Panc1 (cell line): Measurements from ENCODE around the gene AQP12B. TPM values are rescaled to one million over a fixed set of nuclear protein-coding genes. Genes with fewer than 3 reads are reported as not detected.

Experiments
- ATAC-seq: fragments of 200-7000 bp; cut with Tn5 transposase; 2 replicates; pipeline ENCODE4 v1.9.1; 2020; ENCODE audit warnings: mild to moderate bottlenecking, moderate library complexity
- BruUV-seq: library from RNA; stranded (reverse); fragments of 400-500 nt; replicated peaks from 2 replicates; lab custom pipeline; 2021; lab: Mats Ljungman, UMichigan
- CTCF ChIA-PET: fragments of 300-600 bp; sonication (Branson Sonifier 250); formaldehyde crosslinking; loops from one replicate; lab custom pipeline; 2022; ENCODE audit warnings: antibody characterized with exemption; lab: Charles Lee
- POLR2A ChIA-PET: fragments of 300-600 bp; sonication (Branson Sonifier 250); formaldehyde crosslinking; loops from one replicate; lab custom pipeline; 2022; ENCODE audit warnings: antibody characterized with exemption; lab: Charles Lee
- DNase-seq: peaks from one replicate; pipeline ENCODE4 v3.0.0-alpha.2; 2010; ENCODE audit warnings: low read depth, low spot score
- H3K27ac ChIP-seq: 2 replicates; pipeline ENCODE4 v1.5.1; 2011; ENCODE audit warnings: mild to moderate bottlenecking, low read length, inconsistent platforms
- H3K27me3 ChIP-seq: fragments of 200-500 bp; sonication (Bioruptor generic); 2 replicates; pipeline ENCODE4 v1.6.0; 2014; ENCODE audit warnings: low read length, inconsistent platforms; ENCODE audit not compliant: control insufficient read depth, insufficient read depth
- H3K36me3 ChIP-seq: fragments of 200-500 bp; sonication (Bioruptor generic); 2 replicates; pipeline ENCODE4 v1.5.1; 2014; ENCODE audit warnings: inconsistent platforms, mild to moderate bottlenecking, low read length, moderate library complexity; ENCODE audit not compliant: control insufficient read depth, insufficient read depth
- H3K4me1 ChIP-seq: 2 replicates; pipeline ENCODE4 v1.5.1; 2011; ENCODE audit warnings: inconsistent platforms, mild to moderate bottlenecking, low read length, moderate library complexity; ENCODE audit not compliant: control insufficient read depth, insufficient read depth
- H3K4me3 ChIP-seq, 2 experiments: 2 replicates each; pipeline ENCODE4 v1.5.1; 2011 to 2012; ENCODE audit warnings: low read depth in 2 of 2, low read length in 2 of 2, mild to moderate bottlenecking in 2 of 2, inconsistent platforms in 1 of 2, moderate library complexity in 1 of 2
- H3K9me3 ChIP-seq: fragments of 200-500 bp; sonication (Bioruptor generic); 2 replicates; pipeline ENCODE4 v1.5.1; 2014; ENCODE audit warnings: low read depth, mild to moderate bottlenecking, inconsistent platforms, low read length, moderate library complexity; ENCODE audit not compliant: control insufficient read depth, insufficient read depth
- POLR2AphosphoS5 ChIP-seq: IDR thresholded peaks from 2 replicates; pipeline ENCODE4 v1.6.1; 2012; ENCODE audit warnings: mild to moderate bottlenecking, low read depth, low read length, moderate library complexity
- SIN3A ChIP-seq: IDR thresholded peaks from 2 replicates; pipeline ENCODE4 v1.6.1; 2012; ENCODE audit warnings: low read depth, mild to moderate bottlenecking, low read length, moderate library complexity, borderline replicate concordance; ENCODE audit not compliant: insufficient read depth
- TCF7L2 ChIP-seq: IDR thresholded peaks from 2 replicates; pipeline ENCODE4 v1.6.1; 2011; ENCODE audit warnings: mild to moderate bottlenecking, low read depth, low read length, inconsistent platforms
- in situ Hi-C: cut with HindIII; loops from 2 replicates; pipeline ENCODE4 v1.10.0; 2016; ENCODE audit warnings: low sequenced_read_pairs, low pct_unique_long_range_greater_than_20kb
- intact Hi-C: fragments of 100-400 bp; cut with micrococcal nuclease; formaldehyde crosslinking; loops from one replicate; pipeline ENCODE4 v1.10.0; 2022; ENCODE audit not compliant: unreplicated experiment
- total RNA-seq: library from RNA; stranded (reverse); gene quantifications from one replicate; pipeline ENCODE4 v1.2.1, GENCODE V29; 2021; ENCODE audit not compliant: unreplicated experiment
- TF ChIP-seq, protein P1 (sequence below), 2 experiments: IDR thresholded peaks; 2 replicates each; pipeline ENCODE4 v1.6.1; 2011 to 2012; ENCODE audit warnings: low read depth in 2 of 2, control low read depth in 1 of 2, low read length in 1 of 2, mild to moderate bottlenecking in 1 of 2, moderate library complexity in 1 of 2; ENCODE audit not compliant: insufficient read depth in 1 of 2
- TF ChIP-seq, protein P2 (sequence below): fragments of 450-650 bp; IDR thresholded peaks from 2 replicates; pipeline ENCODE4 v1.5.1; 2017; ENCODE audit warnings: mild to moderate bottlenecking

The AQP12B gene
- total RNA-seq, 1 experiment from 2014 or later = not detected

DNA sequence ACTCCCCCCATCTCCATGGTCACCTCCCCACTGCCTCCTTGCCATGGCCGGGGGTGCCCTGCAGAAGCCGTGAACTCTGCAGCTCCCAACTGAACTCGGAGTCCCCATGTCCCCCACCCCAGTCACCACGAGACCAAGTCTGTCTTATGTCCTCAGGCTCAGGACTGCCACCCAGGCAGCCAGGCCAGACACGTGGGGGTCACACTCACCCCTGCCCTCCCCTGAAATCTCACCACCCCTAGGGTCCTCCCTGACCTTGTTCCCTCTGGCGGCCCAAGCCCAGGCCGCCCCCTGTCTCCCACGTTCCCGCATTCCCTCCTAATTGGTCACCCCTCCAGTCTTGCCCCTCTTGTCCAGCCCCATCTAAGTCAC is 19.9 kb upstream of the AQP12B start:
- DNase-seq = no peak
- no peaks in the 10 kb centered on the region for H3K4me1 ChIP-seq
- no peaks in the 10 kb centered on the region for H3K36me3 ChIP-seq
- H3K9me3 ChIP-seq = no peaks in the 10 kb centered on the region
- intact Hi-C loops (no loop called here), in situ Hi-C loops (no loop called here)
- no peak overlapping the region for H3K4me3 ChIP-seq
- no TSS peak for BruUV-seq
- POLR2A ChIA-PET = no interaction called here
- TF ChIP-seq POLR2AphosphoS5 (no peak), SIN3A (no peak), TCF7L2 (no peak)
- TF ChIP-seq, protein P1, sequence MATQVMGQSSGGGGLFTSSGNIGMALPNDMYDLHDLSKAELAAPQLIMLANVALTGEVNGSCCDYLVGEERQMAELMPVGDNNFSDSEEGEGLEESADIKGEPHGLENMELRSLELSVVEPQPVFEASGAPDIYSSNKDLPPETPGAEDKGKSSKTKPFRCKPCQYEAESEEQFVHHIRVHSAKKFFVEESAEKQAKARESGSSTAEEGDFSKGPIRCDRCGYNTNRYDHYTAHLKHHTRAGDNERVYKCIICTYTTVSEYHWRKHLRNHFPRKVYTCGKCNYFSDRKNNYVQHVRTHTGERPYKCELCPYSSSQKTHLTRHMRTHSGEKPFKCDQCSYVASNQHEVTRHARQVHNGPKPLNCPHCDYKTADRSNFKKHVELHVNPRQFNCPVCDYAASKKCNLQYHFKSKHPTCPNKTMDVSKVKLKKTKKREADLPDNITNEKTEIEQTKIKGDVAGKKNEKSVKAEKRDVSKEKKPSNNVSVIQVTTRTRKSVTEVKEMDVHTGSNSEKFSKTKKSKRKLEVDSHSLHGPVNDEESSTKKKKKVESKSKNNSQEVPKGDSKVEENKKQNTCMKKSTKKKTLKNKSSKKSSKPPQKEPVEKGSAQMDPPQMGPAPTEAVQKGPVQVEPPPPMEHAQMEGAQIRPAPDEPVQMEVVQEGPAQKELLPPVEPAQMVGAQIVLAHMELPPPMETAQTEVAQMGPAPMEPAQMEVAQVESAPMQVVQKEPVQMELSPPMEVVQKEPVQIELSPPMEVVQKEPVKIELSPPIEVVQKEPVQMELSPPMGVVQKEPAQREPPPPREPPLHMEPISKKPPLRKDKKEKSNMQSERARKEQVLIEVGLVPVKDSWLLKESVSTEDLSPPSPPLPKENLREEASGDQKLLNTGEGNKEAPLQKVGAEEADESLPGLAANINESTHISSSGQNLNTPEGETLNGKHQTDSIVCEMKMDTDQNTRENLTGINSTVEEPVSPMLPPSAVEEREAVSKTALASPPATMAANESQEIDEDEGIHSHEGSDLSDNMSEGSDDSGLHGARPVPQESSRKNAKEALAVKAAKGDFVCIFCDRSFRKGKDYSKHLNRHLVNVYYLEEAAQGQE (IDR thresholded peaks at IDR 0.05; ENCODE audit: insufficient read depth in 1 of 2, low read depth in 2 of 2, low read length in 1 of 2) = no peak
- TF ChIP-seq, protein P2, sequence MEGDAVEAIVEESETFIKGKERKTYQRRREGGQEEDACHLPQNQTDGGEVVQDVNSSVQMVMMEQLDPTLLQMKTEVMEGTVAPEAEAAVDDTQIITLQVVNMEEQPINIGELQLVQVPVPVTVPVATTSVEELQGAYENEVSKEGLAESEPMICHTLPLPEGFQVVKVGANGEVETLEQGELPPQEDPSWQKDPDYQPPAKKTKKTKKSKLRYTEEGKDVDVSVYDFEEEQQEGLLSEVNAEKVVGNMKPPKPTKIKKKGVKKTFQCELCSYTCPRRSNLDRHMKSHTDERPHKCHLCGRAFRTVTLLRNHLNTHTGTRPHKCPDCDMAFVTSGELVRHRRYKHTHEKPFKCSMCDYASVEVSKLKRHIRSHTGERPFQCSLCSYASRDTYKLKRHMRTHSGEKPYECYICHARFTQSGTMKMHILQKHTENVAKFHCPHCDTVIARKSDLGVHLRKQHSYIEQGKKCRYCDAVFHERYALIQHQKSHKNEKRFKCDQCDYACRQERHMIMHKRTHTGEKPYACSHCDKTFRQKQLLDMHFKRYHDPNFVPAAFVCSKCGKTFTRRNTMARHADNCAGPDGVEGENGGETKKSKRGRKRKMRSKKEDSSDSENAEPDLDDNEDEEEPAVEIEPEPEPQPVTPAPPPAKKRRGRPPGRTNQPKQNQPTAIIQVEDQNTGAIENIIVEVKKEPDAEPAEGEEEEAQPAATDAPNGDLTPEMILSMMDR = no peak
- H3K27ac ChIP-seq = no peak overlapping the region
- no peaks in the 10 kb centered on the region for H3K27me3 ChIP-seq
- no peak for ATAC-seq
- CTCF ChIA-PET = no interaction called here

DNA sequence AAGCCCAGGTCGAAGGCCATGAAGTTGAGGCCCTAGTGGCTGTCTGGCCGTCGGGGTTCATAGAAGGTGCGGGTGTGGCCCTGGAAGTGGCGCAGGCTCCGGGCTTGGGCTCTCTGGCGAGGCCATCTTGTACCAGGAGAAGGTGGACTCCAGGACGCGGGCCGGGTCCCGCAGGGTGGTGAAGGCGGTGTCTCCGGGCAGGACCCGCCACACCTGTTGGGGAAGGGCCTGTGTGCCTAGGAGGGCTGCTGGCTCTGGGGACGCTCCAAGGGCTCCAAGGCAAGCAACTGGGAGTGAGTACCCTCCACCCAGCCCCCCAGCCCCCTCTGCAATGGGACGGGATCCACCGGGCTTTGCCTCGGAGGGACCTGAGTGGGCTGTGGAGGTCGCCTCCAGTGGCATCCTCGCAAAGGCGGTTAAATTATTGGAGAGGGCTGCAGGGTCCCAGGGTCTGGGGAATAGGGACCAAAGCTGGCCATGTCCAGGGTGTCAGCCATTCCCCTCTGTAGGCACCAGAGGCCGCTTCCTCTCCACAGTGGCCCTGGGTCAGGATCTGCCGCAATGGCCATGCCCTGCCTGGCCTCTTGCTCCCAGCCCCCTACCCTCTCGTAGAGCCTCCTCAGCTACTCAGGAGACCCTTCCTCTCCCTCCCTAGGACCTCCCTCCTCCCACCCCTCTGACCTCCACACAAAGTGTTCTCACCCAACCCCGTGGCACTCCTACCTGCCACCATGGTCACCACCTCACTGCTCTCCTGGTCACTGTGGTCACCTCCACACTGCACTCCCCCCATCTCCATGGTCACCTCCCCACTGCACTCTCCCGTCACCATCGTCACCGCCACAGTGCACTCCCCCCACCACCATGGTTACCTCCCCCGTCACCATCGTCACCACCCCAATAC is 19.3 kb upstream of the AQP12B start:
- H3K4me3 ChIP-seq = no peak overlapping the region
- CTCF ChIA-PET = no interaction called here
- intact Hi-C loops = no loop called here
- H3K27me3 ChIP-seq = no peaks in the 10 kb centered on the region
- ATAC-seq (no peak), DNase-seq (no peak)
- no peaks in the 10 kb centered on the region for H3K9me3 ChIP-seq
- H3K4me1 ChIP-seq = no peaks in the 10 kb centered on the region
- BruUV-seq = no TSS peak
- no peak for TF ChIP-seq SIN3A
- TF ChIP-seq POLR2AphosphoS5 = no peak
- TF ChIP-seq, protein P1 (IDR thresholded peaks at IDR 0.05; ENCODE audit: insufficient read depth in 1 of 2, low read depth in 2 of 2, low read length in 1 of 2) = no peak
- TF ChIP-seq, protein P2 = no peak
- no peak for TF ChIP-seq TCF7L2
- H3K36me3 ChIP-seq = no peaks in the 10 kb centered on the region
- H3K27ac ChIP-seq = no peak overlapping the region
- in situ Hi-C loops = no loop called here
- POLR2A ChIA-PET = no interaction called here
